Cardiac fibroblast (primary cell): ENCODE measurements around the gene SPIRE1.
A peak's percentile ranks its signal among the peaks of the same experiment; 100 is the strongest.
"Not testable (repeated sequence)": the region's sequence is repeated elsewhere in the genome, so short reads cannot be mapped to it uniquely, and the experiment has no call there.

Source experiments
- DNase-seq, 2 donors: peaks; one replicate each; pipeline versions ENCODE4 v3.0.0 to v3.0.0-alpha.2; 2010; ENCODE audit warnings: low read depth in 2 of 2
- H3K4me3 ChIP-seq, 2 donors: replicated peaks in 1 of 2; 1 replicate in 1 of 2; 2 replicates in 1 of 2; pipeline ENCODE4 v1.5.1; 2011; ENCODE audit warnings: low read depth in 2 of 2, low read length in 2 of 2, mild to moderate bottlenecking in 2 of 2, moderate library complexity in 1 of 2
- CTCF ChIP-seq: IDR thresholded peaks from one replicate; pipeline ENCODE4 v1.5.1; 2011; ENCODE audit warnings: low read depth, mild to moderate bottlenecking, low read length, inconsistent platforms

The SPIRE1 gene

GRCh38 chr18:12540751-12541150, 117.2 kb downstream of the SPIRE1 start:
- TF ChIP-seq CTCF: no peak
- no peak overlapping the region for H3K4me3 ChIP-seq
- DNase-seq: no peak

- DNase-seq: peak; percentile 15 to 70
These were observed 118.7 kb downstream of the SPIRE1 start for GRCh38 chr18:12539158-12539557.

GRCh38 chr18:12534820-12535219, 123.1 kb downstream of the SPIRE1 start:
- no peak for TF ChIP-seq CTCF
- no peak for DNase-seq
- no peak overlapping the region for H3K4me3 ChIP-seq

More at GRCh38 chr18:12539158-12539557, 118.7 kb downstream of the SPIRE1 start:
- H3K4me3 ChIP-seq: not testable (repeated sequence)

GRCh38 chr18:12532661-12533060, 125.2 kb downstream of the SPIRE1 start:
- no peak for DNase-seq
- H3K4me3 ChIP-seq: no peak overlapping the region
- no peak for TF ChIP-seq CTCF

GRCh38 chr18:12531749-12532148, 126.2 kb downstream of the SPIRE1 start:
- TF ChIP-seq CTCF: no peak
- DNase-seq: no peak
- H3K4me3 ChIP-seq: no peak overlapping the region

- no peak for TF ChIP-seq CTCF
These were observed 137.4 kb downstream of the SPIRE1 start for GRCh38 chr18:12520442-12520992.

GRCh38 chr18:12518832-12519531, 138.9 kb downstream of the SPIRE1 start:
- no peak for TF ChIP-seq CTCF
- H3K4me3 ChIP-seq: no peak overlapping the region
- no peak for DNase-seq

More at GRCh38 chr18:12520442-12520992, 137.4 kb downstream of the SPIRE1 start:
- peak; percentile 19 to 25 for DNase-seq
- no peak overlapping the region for H3K4me3 ChIP-seq
